CD4-positive, alpha-beta T cell treated with Interleukin-17A for 4 hours (primary cell): Measurements from ENCODE around the gene SMARCA4.
A peak's percentile ranks its signal among the peaks of the same experiment; 100 is the strongest.
"Not testable (repeated sequence)": the region's sequence is repeated elsewhere in the genome, so short reads cannot be mapped to it uniquely, and the experiment has no call there.

Source experiments
- DNase-seq: peaks from one replicate; pipeline ENCODE4 v3.0.0-alpha.2; 2020; ENCODE audit warnings: mixed read lengths

Gene SMARCA4

GRCh38 chr19:11078893-11079292 lies 118.1 kb downstream of the SMARCA4 start:
- DNase-seq, result no peak

GRCh38 chr19:11079999-11080398 lies 119.2 kb downstream of the SMARCA4 start:
- no peak for DNase-seq

- no peak for DNase-seq
Observed at GRCh38 chr19:11087870-11088505, 127.2 kb downstream of the SMARCA4 start.

- no peak for DNase-seq
Observed at GRCh38 chr19:11088506-11089253, 127.8 kb downstream of the SMARCA4 start.

GRCh38 chr19:11089254-11090013 lies 128.6 kb downstream of the SMARCA4 start, which contains the start of gene LDLR:
Gene LDLR, plus strand, starts transcription at chr19:11089463. Its CDS starts 86 bp downstream, at chr19:11089549.
- peak; percentile 80 for DNase-seq

GRCh38 chr19:11090014-11090263 lies 129.1 kb downstream of the SMARCA4 start:
- not testable (repeated sequence) for DNase-seq

- peak; percentile 99 for DNase-seq
Observed at GRCh38 chr19:11090264-11090996, 129.6 kb downstream of the SMARCA4 start.

- no peak for DNase-seq
Observed at GRCh38 chr19:11090997-11091702, 130.3 kb downstream of the SMARCA4 start.

GRCh38 chr19:11091703-11092153 lies 130.9 kb downstream of the SMARCA4 start:
- DNase-seq, result peak; percentile 70

GRCh38 chr19:11092181-11092538 lies 131.3 kb downstream of the SMARCA4 start:
- DNase-seq, result peak; percentile 48

- DNase-seq, result no peak
Observed at GRCh38 chr19:11093689-11094238, 132.9 kb downstream of the SMARCA4 start.

GRCh38 chr19:11094520-11094894 lies 133.7 kb downstream of the SMARCA4 start:
- no peak for DNase-seq

- peak; percentile 45 for DNase-seq
Observed at GRCh38 chr19:11096210-11096841, 135.5 kb downstream of the SMARCA4 start.

- not testable (repeated sequence) for DNase-seq
Observed at GRCh38 chr19:11097367-11097766, 136.5 kb downstream of the SMARCA4 start.

GRCh38 chr19:11098327-11098726 lies 137.5 kb downstream of the SMARCA4 start:
- DNase-seq, result no peak

- DNase-seq, result no peak
Observed at GRCh38 chr19:11098861-11099260, 138.0 kb downstream of the SMARCA4 start.

GRCh38 chr19:11100049-11100448 lies 139.2 kb downstream of the SMARCA4 start:
- no peak for DNase-seq

GRCh38 chr19:11101057-11101456 lies 140.2 kb downstream of the SMARCA4 start:
- DNase-seq, result no peak

- no peak for DNase-seq
Observed at GRCh38 chr19:11102944-11103343, 142.1 kb downstream of the SMARCA4 start.

- not testable (repeated sequence) for DNase-seq
Observed at GRCh38 chr19:11103667-11104066, 142.8 kb downstream of the SMARCA4 start.

GRCh38 chr19:11105014-11105636 lies 144.3 kb downstream of the SMARCA4 start:
- DNase-seq, result no peak
